OCI-LY1 (cell line): Measurements from ENCODE around the gene CDK5RAP2.

Source experiments
- H2AFZ ChIP-seq: fragments of 200-600 bp; sonication (generic), shearing (Covaris generic); 2 replicates; pipeline ENCODE4 v1.6.0; 2014; ENCODE audit warnings: antibody characterized with exemption, mild to moderate bottlenecking, low read length
- H3F3A ChIP-seq: fragments of 200-600 bp; sonication (generic), shearing (Covaris generic); 2 replicates; pipeline ENCODE4 v1.6.0; 2014; ENCODE audit warnings: mild to moderate bottlenecking, antibody characterized with exemption, low read length, moderate library complexity; ENCODE audit not compliant: insufficient read depth
- H3K27ac ChIP-seq: fragments of 200-600 bp; sonication (generic); 2 replicates; pipeline ENCODE4 v1.5.1; 2014; ENCODE audit warnings: low read length, mixed run types, mild to moderate bottlenecking, low read depth; ENCODE audit not compliant: poor library complexity, severe bottlenecking
- H3K27me3 ChIP-seq: fragments of 200-600 bp; sonication (generic); 2 replicates; pipeline ENCODE4 v1.6.0; 2014; ENCODE audit warnings: antibody characterized with exemption, mild to moderate bottlenecking, low read length, moderate library complexity; ENCODE audit not compliant: insufficient read depth
- H3K36me3 ChIP-seq: fragments of 200-600 bp; sonication (generic); 2 replicates; pipeline ENCODE4 v1.6.1; 2014; ENCODE audit warnings: mild to moderate bottlenecking, antibody characterized with exemption, low read length, moderate library complexity, mixed read lengths; ENCODE audit not compliant: insufficient read depth
- H3K4me1 ChIP-seq: fragments of 200-600 bp; sonication (generic); 2 replicates; pipeline ENCODE4 v1.5.1; 2014; ENCODE audit warnings: mild to moderate bottlenecking, low read length, moderate library complexity; ENCODE audit not compliant: insufficient read depth, severe bottlenecking
- H3K4me2 ChIP-seq: fragments of 200-600 bp; sonication (generic), shearing (Covaris generic); 2 replicates; pipeline ENCODE4 v1.6.1; 2014; ENCODE audit warnings: low read length
- H3K4me3 ChIP-seq: fragments of 200-600 bp; sonication (generic); 2 replicates; pipeline ENCODE4 v1.5.1; 2014; ENCODE audit warnings: low read length, low read depth, mild to moderate bottlenecking, mixed read lengths; ENCODE audit not compliant: poor library complexity, severe bottlenecking
- H3K79me2 ChIP-seq: fragments of 200-600 bp; shearing (Covaris generic); 2 replicates; pipeline ENCODE4 v1.6.1; 2016; ENCODE audit warnings: mixed run types, low read length, mixed read lengths; ENCODE audit not compliant: insufficient read depth
- H3K9ac ChIP-seq: fragments of 200-600 bp; sonication (generic), shearing (Covaris generic); 2 replicates; pipeline ENCODE4 v1.6.1; 2014; ENCODE audit warnings: mild to moderate bottlenecking, low read length, mixed read lengths
- H3K9me2 ChIP-seq: fragments of 200-600 bp; sonication (generic), shearing (Covaris generic); 2 replicates; pipeline ENCODE4 v1.6.1; 2014; ENCODE audit warnings: low read depth, mild to moderate bottlenecking, low read length, mixed read lengths
- H3K9me3 ChIP-seq: fragments of 200-600 bp; shearing (Covaris generic); 2 replicates; pipeline ENCODE4 v1.6.1; 2014; ENCODE audit warnings: low read length, mixed read lengths
- H4K20me1 ChIP-seq: fragments of 200-600 bp; sonication (generic), shearing (Covaris generic); 2 replicates; pipeline ENCODE4 v1.6.0; 2016; ENCODE audit warnings: mild to moderate bottlenecking, low read length; ENCODE audit not compliant: insufficient read depth
- CTCF ChIP-seq: fragments of 200-600 bp; sonication (generic), shearing (Covaris generic); IDR thresholded peaks from 2 replicates; pipeline ENCODE4 v1.5.1; 2017; ENCODE audit warnings: mild to moderate bottlenecking, antibody characterized with exemption, low read length, moderate library complexity, mixed read lengths
- EZH2 ChIP-seq: fragments of 200-600 bp; sonication (generic), shearing (Covaris generic); IDR thresholded peaks from 2 replicates; pipeline ENCODE4 v1.8.0; 2017; ENCODE audit warnings: borderline replicate concordance, mixed run types, mild to moderate bottlenecking, antibody characterized with exemption, low read length, moderate library complexity, mixed read lengths

CDK5RAP2 gene

GRCh38 chr9:120485788-120486187 lies 94.2 kb downstream of the CDK5RAP2 start:
- Histone ChIP-seq H3K36me3 (peaks cover 93% of the 10 kb centered on the region), H3K9me2 (no peaks in the 10 kb centered on the region), H3K4me2 (no peak overlapping the region), H3K4me1 (no peaks in the 10 kb centered on the region), H3K9ac (no peak overlapping the region), H3K27ac (no peak overlapping the region), H3F3A (no peaks in the 10 kb centered on the region), H3K79me2 (no peaks in the 10 kb centered on the region), H3K9me3 (no peaks in the 10 kb centered on the region), H3K27me3 (no peaks in the 10 kb centered on the region), H2AFZ (no peak overlapping the region), H4K20me1 (no peaks in the 10 kb centered on the region), H3K4me3 (no peak overlapping the region)
- TF ChIP-seq CTCF (no peak), EZH2 (no peak)

- Histone ChIP-seq H3K9me2 (no peaks in the 10 kb centered on the region), H3K79me2 (no peaks in the 10 kb centered on the region), H3K36me3 (peaks cover 88% of the 10 kb centered on the region), H4K20me1 (no peaks in the 10 kb centered on the region), H3K4me1 (no peaks in the 10 kb centered on the region), H3K27ac (no peak overlapping the region), H3K9ac (no peak overlapping the region), H2AFZ (no peak overlapping the region), H3K4me3 (no peak overlapping the region), H3F3A (no peaks in the 10 kb centered on the region), H3K9me3 (no peaks in the 10 kb centered on the region), H3K27me3 (no peaks in the 10 kb centered on the region), H3K4me2 (no peak overlapping the region)
- TF ChIP-seq CTCF (no peak), EZH2 (no peak)
These were observed 95.8 kb downstream of the CDK5RAP2 start for GRCh38 chr9:120484162-120484561.

- no peak overlapping the region for H3K4me2 ChIP-seq
These were observed 97.4 kb downstream of the CDK5RAP2 start for GRCh38 chr9:120482424-120483186.

More at GRCh38 chr9:120482424-120483186, 97.4 kb downstream of the CDK5RAP2 start:
- Histone ChIP-seq H4K20me1 (no peaks in the 10 kb centered on the region), H3K27me3 (no peaks in the 10 kb centered on the region), H3K4me3 (no peak overlapping the region), H3F3A (no peaks in the 10 kb centered on the region), H3K36me3 (peaks cover 89% of the 10 kb centered on the region), H3K9me2 (no peaks in the 10 kb centered on the region), H3K79me2 (no peaks in the 10 kb centered on the region), H3K4me1 (no peaks in the 10 kb centered on the region), H3K9ac (no peak overlapping the region), H3K9me3 (no peaks in the 10 kb centered on the region), H3K27ac (no peak overlapping the region), H2AFZ (no peak overlapping the region)
- TF ChIP-seq EZH2 (no peak), CTCF (no peak)
